Endothelial cell of umbilical vein (primary cell): ENCODE measurements around the gene DGUOK. TPM values are rescaled to one million over a fixed set of nuclear protein-coding genes. Genes with fewer than 3 reads are reported as not detected.

ENCODE experiments used
- BruUV-seq: library from RNA; stranded (reverse); fragments of 400-500 nt; replicated peaks from 2 replicates; lab custom pipeline; 2021; lab: Mats Ljungman, UMichigan
- CTCF ChIA-PET: fragments of 300-600, 350-600 bp; sonication (Branson Sonifier 250); formaldehyde crosslinking; loops from one replicate; lab custom pipeline; 2021; ENCODE audit warnings: antibody characterized with exemption, inconsistent platforms; lab: Charles Lee
- POLR2A ChIA-PET: fragments of 300-600, 350-600 bp; sonication (Branson Sonifier 250); formaldehyde crosslinking; loops from one replicate; lab custom pipeline; 2021; ENCODE audit warnings: antibody characterized with exemption, inconsistent platforms; lab: Charles Lee
- DNase-seq: peaks from one replicate; pipeline ENCODE4 v3.0.0-alpha.2; 2011; ENCODE audit warnings: low read depth, low spot score
- FAIRE-seq: peaks from 2 replicates; lab custom pipeline; 2011; peaks lifted over from hg19 to GRCh38; lab: Jason Lieb, UNC
- H2AFZ ChIP-seq: 2 replicates; pipeline ENCODE4 v1.6.0; 2012; ENCODE audit warnings: low read depth, low read length, control low read depth, inconsistent platforms
- H3K27ac ChIP-seq: 2 replicates; pipeline ENCODE4 v1.5.1; 2011; ENCODE audit warnings: low read depth, mild to moderate bottlenecking, control low read depth, low read length, moderate library complexity; ENCODE audit not compliant: insufficient read depth
- H3K27me3 ChIP-seq, 2 experiments: 2 replicates each; pipeline versions ENCODE4 v1.6.0 to v1.6.1; 2011; ENCODE audit warnings: low read length in 2 of 2, mixed read lengths in 1 of 2; ENCODE audit not compliant: control insufficient read depth in 2 of 2, insufficient read depth in 2 of 2
- H3K36me3 ChIP-seq, 2 experiments: 2 replicates in 1 of 2; 3 replicates in 1 of 2; pipeline ENCODE4 v1.5.1; 2011; ENCODE audit warnings: low read length in 2 of 2, mild to moderate bottlenecking in 1 of 2, moderate library complexity in 1 of 2; ENCODE audit not compliant: control insufficient read depth in 2 of 2, insufficient read depth in 2 of 2; ENCODE audit errors: extremely low read depth in 1 of 2
- H3K4me1 ChIP-seq: 3 replicates; pipeline ENCODE4 v1.5.1; 2011; ENCODE audit warnings: mild to moderate bottlenecking, low read length; ENCODE audit not compliant: control insufficient read depth, insufficient read depth; ENCODE audit errors: extremely low read depth
- H3K4me2 ChIP-seq: 2 replicates; pipeline ENCODE4 v1.6.1; 2011; ENCODE audit warnings: low read length, control low read depth, mixed read lengths; ENCODE audit not compliant: insufficient read depth
- H3K4me3 ChIP-seq, 3 experiments: fragments of 200-600 bp in 1 of 3; sonication (generic), shearing (Covaris generic) in 1 of 3; replicated peaks in 1 of 3; 2 replicates each; pipeline ENCODE4 v1.5.1; 2011 to 2016; ENCODE audit warnings: control low read depth in 3 of 3, low read length in 3 of 3, mild to moderate bottlenecking in 2 of 3, inconsistent platforms in 1 of 3, low read depth in 1 of 3, moderate library complexity in 1 of 3; ENCODE audit not compliant: insufficient read depth in 1 of 3
- H3K79me2 ChIP-seq: 2 replicates; pipeline ENCODE4 v1.6.0; 2012; ENCODE audit warnings: low read length, inconsistent platforms; ENCODE audit not compliant: control insufficient read depth, insufficient read depth
- H3K9ac ChIP-seq: replicated peaks from 2 replicates; pipeline ENCODE3; 2011; ENCODE audit warnings: low read length, control low read depth; ENCODE audit not compliant: insufficient read depth; ENCODE audit errors: extremely low read depth
- H3K9me1 ChIP-seq: replicated peaks from 3 replicates; pipeline ENCODE4 v1.6.0; 2011; ENCODE audit warnings: mild to moderate bottlenecking, low read length; ENCODE audit not compliant: control insufficient read depth, insufficient read depth; ENCODE audit errors: extremely low read depth
- H3K9me3 ChIP-seq: replicated peaks from 2 replicates; pipeline ENCODE4 v1.5.1; 2012; ENCODE audit warnings: low read length, inconsistent platforms; ENCODE audit not compliant: control insufficient read depth, insufficient read depth
- H4K20me1 ChIP-seq: replicated peaks from 2 replicates; pipeline ENCODE3; 2011; ENCODE audit warnings: mild to moderate bottlenecking, low read length; ENCODE audit not compliant: control insufficient read depth, insufficient read depth; ENCODE audit errors: extremely low read depth
- CTCF ChIP-seq, 2 donors: IDR thresholded peaks; 1 replicate in 1 of 2; 2 replicates in 1 of 2; pipeline ENCODE4 v1.5.1; 2011; ENCODE audit warnings: low read length in 2 of 2, mild to moderate bottlenecking in 2 of 2, moderate library complexity in 2 of 2, control low read depth in 1 of 2, inconsistent platforms in 1 of 2, low read depth in 1 of 2; ENCODE audit not compliant: insufficient read depth in 1 of 2; ENCODE audit errors: extremely low read depth in 1 of 2
- EZH2 ChIP-seq: IDR thresholded peaks from 2 replicates; pipeline ENCODE4 v1.6.1; 2012; ENCODE audit warnings: borderline replicate concordance, low read depth, mild to moderate bottlenecking, moderate library complexity, low read length, inconsistent platforms; ENCODE audit not compliant: severe bottlenecking
- FOS ChIP-seq: IDR thresholded peaks from 2 replicates; pipeline ENCODE4 v1.6.1; 2011; ENCODE audit warnings: mild to moderate bottlenecking, low read length, moderate library complexity, borderline replicate concordance; ENCODE audit not compliant: insufficient read depth
- GATA2 ChIP-seq: IDR thresholded peaks from 2 replicates; pipeline ENCODE4 v1.7.0; 2011; ENCODE audit warnings: low read depth, mild to moderate bottlenecking, moderate library complexity, mixed read lengths, low read length; ENCODE audit not compliant: insufficient read length, insufficient read depth
- MAX ChIP-seq: IDR thresholded peaks from 2 replicates; pipeline ENCODE4 v1.6.1; 2011; ENCODE audit not compliant: insufficient read depth, insufficient read length
- MYC ChIP-seq: IDR thresholded peaks from one replicate; pipeline ENCODE4 v1.6.1; 2011; ENCODE audit warnings: mild to moderate bottlenecking, low read depth, low read length
- POLR2A ChIP-seq: IDR thresholded peaks from 2 replicates; pipeline ENCODE4 v1.6.1; 2012; ENCODE audit warnings: low read depth, mild to moderate bottlenecking, control low read depth, low read length
- POLR2AphosphoS5 ChIP-seq: IDR thresholded peaks from 2 replicates; pipeline ENCODE4 v1.6.1; 2012; ENCODE audit warnings: low read depth, mild to moderate bottlenecking, control low read depth, low read length, moderate library complexity; ENCODE audit not compliant: insufficient read depth
- dilution Hi-C: fragments of 300-500 bp; cut with MboI; formaldehyde crosslinking; loops from one replicate; pipeline ENCODE4 v1.15.0; 2019; ENCODE audit warnings: low sequenced_read_pairs; ENCODE audit not compliant: extremely low pct_ligation_motif_present
- intact Hi-C: fragments of 100-400 bp; cut with micrococcal nuclease; formaldehyde crosslinking; loops from one replicate; pipeline ENCODE4 v1.10.0; 2022
- polyA plus RNA-seq, 4 experiments: library from polyadenylated mRNA; depleted of rRNA in 3 of 4; stranded (reverse) in 3 of 4; unstranded in 1 of 4; fragments of >200 nt; gene quantifications; 2 replicates each; pipeline versions ENCODE4 v1.2.1 to v1.2.3, GENCODE V29; 2011 to 2012; ENCODE audit warnings: missing spikeins in 1 of 4
- total RNA-seq: library from RNA; stranded (reverse); gene quantifications from 2 replicates; pipeline ENCODE4 v1.2.3, GENCODE V29; 2021

DGUOK gene
- total and polyA plus RNA-seq, 2 donors (not counting 3 experiments of a cell fraction or from before 2014, with no cell fraction given) = 51.8 to 77.5 TPM

GRCh38 chr2:74005786-74006185, 79.1 kb downstream of the DGUOK start:
- Histone ChIP-seq H2AFZ (no peak overlapping the region), H3K4me2 (no peak overlapping the region), H3K9ac (no peak overlapping the region), H3K27me3 (no peaks in the 10 kb centered on the region), H3K36me3 (peaks cover 0 to 2% of the 10 kb centered on the region in 2 experiments), H3K27ac (no peak overlapping the region), H3K4me1 (peaks cover 9% of the 10 kb centered on the region), H3K9me1 (no peaks in the 10 kb centered on the region), H4K20me1 (no peaks in the 10 kb centered on the region), H3K79me2 (peaks cover 8% of the 10 kb centered on the region), H3K4me3 (no peak overlapping the region), H3K9me3 (no peaks in the 10 kb centered on the region)
- TF ChIP-seq MYC (no peak), EZH2 (no peak), FOS (no peak), POLR2AphosphoS5 (no peak), CTCF (IDR thresholded peaks at IDR 0.05; ENCODE audit: extremely low read depth in 1 of 2, insufficient read depth in 1 of 2, low read depth in 1 of 2, low read length in 2 of 2) (no peak), POLR2A (no peak), GATA2 (no peak), MAX (no peak)
- no TSS peak for BruUV-seq
- dilution Hi-C loops (no loop called here), intact Hi-C loops (no loop called here)
- CTCF ChIA-PET = no interaction called here
- FAIRE-seq (no peak), DNase-seq (no peak)
- POLR2A ChIA-PET = no interaction called here
